Hypothalamus (tissue), 51 donors: ENCODE data around the gene PRR14.
"Not testable (repeated sequence)": the region's sequence is repeated elsewhere in the genome, so short reads cannot be mapped to it uniquely, and the experiment has no call there.

Experiments
- DNase-seq, 51 donors: peaks; one replicate each; lab custom pipeline; 2025; lab: John Stamatoyannopoulos, UW

Gene PRR14

GRCh38 chr16:30628628-30629540, 21.9 kb upstream of the PRR14 start:
- peak in 47 of 51 donors; percentile 7 to 85 (median 64) for DNase-seq

GRCh38 chr16:30632454-30632853, 18.3 kb upstream of the PRR14 start:
- DNase-seq = not testable (repeated sequence)

GRCh38 chr16:30633526-30633925, 17.2 kb upstream of the PRR14 start:
- DNase-seq = no peak

- DNase-seq = no peak
Observed at GRCh38 chr16:30636599-30636998, 14.2 kb upstream of the PRR14 start.

GRCh38 chr16:30637139-30637538, 13.6 kb upstream of the PRR14 start:
- not testable (repeated sequence) for DNase-seq

- no peak for DNase-seq
Observed at GRCh38 chr16:30637944-30638343, 12.8 kb upstream of the PRR14 start.

- no peak for DNase-seq
Observed at GRCh38 chr16:30641378-30641982, 9.3 kb upstream of the PRR14 start.

GRCh38 chr16:30644334-30644830, 6.4 kb upstream of the PRR14 start:
- DNase-seq = no peak

GRCh38 chr16:30645727-30646126, 5.0 kb upstream of the PRR14 start:
- no peak for DNase-seq

- DNase-seq = no peak
Observed at GRCh38 chr16:30647274-30647571, 3.5 kb upstream of the PRR14 start.

- DNase-seq = peak in 10 of 51 donors; percentile 36 to 84 (median 54)
Observed at GRCh38 chr16:30649725-30650368, 913 bp upstream of the PRR14 start.

- DNase-seq = peak in 41 of 51 donors; percentile 11 to 84 (median 50)
Observed at GRCh38 chr16:30651124-30652004, 604 bp downstream of the PRR14 start.

- no peak for DNase-seq
Observed at GRCh38 chr16:30652005-30652296, 1.2 kb downstream of the PRR14 start.

GRCh38 chr16:30652718-30653117, 2.0 kb downstream of the PRR14 start:
- DNase-seq = no peak

- DNase-seq = no peak
Observed at GRCh38 chr16:30654856-30655255, 4.1 kb downstream of the PRR14 start.

- DNase-seq = no peak
Observed at GRCh38 chr16:30655815-30656347, 5.1 kb downstream of the PRR14 start.

GRCh38 chr16:30656388-30656787, 5.6 kb downstream of the PRR14 start:
- no peak for DNase-seq

- DNase-seq = peak in 2 of 51 donors; percentile 51 to 58
Observed at GRCh38 chr16:30656974-30657865, 6.5 kb downstream of the PRR14 start.
